ENCODE measurements around the gene FHIP2A. TPM values are rescaled to one million over a fixed set of nuclear protein-coding genes. Genes with fewer than 3 reads are reported as not detected.

The FHIP2A gene
- total RNA-seq, 1 donor: 49.6 TPM

DNA sequence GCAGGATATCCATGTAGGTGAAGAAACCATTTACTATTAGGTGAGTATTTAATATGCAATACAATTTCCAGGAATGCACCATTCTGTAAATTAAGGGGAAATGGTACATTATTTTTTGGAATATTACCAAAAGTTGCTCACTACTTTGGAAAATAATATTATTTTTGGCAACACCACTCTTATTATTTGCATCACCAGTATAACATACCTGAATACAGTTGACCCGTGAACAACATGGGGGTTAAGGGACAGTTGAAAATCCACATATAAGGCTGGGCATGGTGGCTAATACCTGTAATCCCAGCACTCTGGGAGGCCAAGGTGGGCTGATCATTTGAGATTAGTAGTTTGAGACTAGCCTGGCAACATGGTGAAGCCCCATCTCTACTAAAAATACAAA, 21.2 kb upstream of the FHIP2A start:
- TF ChIP-seq, protein P1, sequence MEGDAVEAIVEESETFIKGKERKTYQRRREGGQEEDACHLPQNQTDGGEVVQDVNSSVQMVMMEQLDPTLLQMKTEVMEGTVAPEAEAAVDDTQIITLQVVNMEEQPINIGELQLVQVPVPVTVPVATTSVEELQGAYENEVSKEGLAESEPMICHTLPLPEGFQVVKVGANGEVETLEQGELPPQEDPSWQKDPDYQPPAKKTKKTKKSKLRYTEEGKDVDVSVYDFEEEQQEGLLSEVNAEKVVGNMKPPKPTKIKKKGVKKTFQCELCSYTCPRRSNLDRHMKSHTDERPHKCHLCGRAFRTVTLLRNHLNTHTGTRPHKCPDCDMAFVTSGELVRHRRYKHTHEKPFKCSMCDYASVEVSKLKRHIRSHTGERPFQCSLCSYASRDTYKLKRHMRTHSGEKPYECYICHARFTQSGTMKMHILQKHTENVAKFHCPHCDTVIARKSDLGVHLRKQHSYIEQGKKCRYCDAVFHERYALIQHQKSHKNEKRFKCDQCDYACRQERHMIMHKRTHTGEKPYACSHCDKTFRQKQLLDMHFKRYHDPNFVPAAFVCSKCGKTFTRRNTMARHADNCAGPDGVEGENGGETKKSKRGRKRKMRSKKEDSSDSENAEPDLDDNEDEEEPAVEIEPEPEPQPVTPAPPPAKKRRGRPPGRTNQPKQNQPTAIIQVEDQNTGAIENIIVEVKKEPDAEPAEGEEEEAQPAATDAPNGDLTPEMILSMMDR (IDR thresholded peaks at IDR 0.05; ENCODE audit: extremely low read depth, low read depth, low read length): no peak
- no peak overlapping the region for H3K27ac ChIP-seq (ENCODE audit: low read depth, low read length)
- H3K9me3 ChIP-seq (ENCODE audit: low read depth, low read length): no peaks in the 10 kb centered on the region
- H3K4me1 ChIP-seq (ENCODE audit: insufficient read depth, low read length): peaks cover 2% of the 10 kb centered on the region
- DNase-seq (ENCODE audit: insufficient read length, low spot score, missing footprints): no peak
- H3K79me2 ChIP-seq (ENCODE audit: insufficient read depth, low read length): no peaks in the 10 kb centered on the region
- no peak overlapping the region for H2AFZ ChIP-seq (ENCODE audit: low read length)
- H3K36me3 ChIP-seq (ENCODE audit: insufficient read depth, low read length): no peaks in the 10 kb centered on the region
- no peaks in the 10 kb centered on the region for H4K20me1 ChIP-seq (ENCODE audit: insufficient read depth, low read length)
- H3K4me3 ChIP-seq (ENCODE audit: insufficient read depth, low read length): no peak overlapping the region
- H3K27me3 ChIP-seq (ENCODE audit: insufficient read depth, low read length): no peaks in the 10 kb centered on the region
- no peak overlapping the region for H3K4me2 ChIP-seq (ENCODE audit: insufficient read depth, low read length)

DNA sequence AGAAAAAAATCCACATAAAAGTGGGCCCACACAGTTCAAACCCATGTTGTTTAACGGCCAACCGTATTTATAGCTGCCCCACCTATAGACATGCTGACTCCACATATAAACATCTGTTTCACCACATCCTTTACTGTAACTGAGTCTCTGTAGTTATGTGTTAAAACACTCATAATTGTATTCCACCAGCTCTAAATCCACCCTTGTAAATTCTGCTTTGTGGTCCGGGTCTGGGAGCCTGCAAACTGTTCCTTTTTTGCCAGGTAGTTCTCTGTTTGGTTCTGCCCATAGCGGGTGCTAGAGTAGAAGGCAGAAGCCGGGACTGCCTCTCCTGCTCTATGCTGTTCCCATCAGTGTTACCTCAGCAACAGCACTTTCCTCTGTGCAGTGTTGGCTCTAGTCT, 20.2 kb upstream of the FHIP2A start:
- Histone ChIP-seq H4K20me1 (ENCODE audit: insufficient read depth, low read length) (no peaks in the 10 kb centered on the region), H3K79me2 (ENCODE audit: insufficient read depth, low read length) (no peaks in the 10 kb centered on the region), H3K4me2 (ENCODE audit: insufficient read depth, low read length) (no peak overlapping the region), H3K27me3 (ENCODE audit: insufficient read depth, low read length) (no peaks in the 10 kb centered on the region), H3K4me1 (ENCODE audit: insufficient read depth, low read length) (peaks cover 2% of the 10 kb centered on the region), H3K4me3 (ENCODE audit: insufficient read depth, low read length) (no peak overlapping the region), H3K9me3 (ENCODE audit: low read depth, low read length) (no peaks in the 10 kb centered on the region), H3K27ac (ENCODE audit: low read depth, low read length) (no peak overlapping the region), H3K36me3 (ENCODE audit: insufficient read depth, low read length) (no peaks in the 10 kb centered on the region), H2AFZ (ENCODE audit: low read length) (peak overlapping the region; percentile 29)
- TF ChIP-seq, protein P1 (IDR thresholded peaks at IDR 0.05; ENCODE audit: extremely low read depth, low read depth, low read length): no peak
- DNase-seq (ENCODE audit: insufficient read length, low spot score, missing footprints): no peak

DNA sequence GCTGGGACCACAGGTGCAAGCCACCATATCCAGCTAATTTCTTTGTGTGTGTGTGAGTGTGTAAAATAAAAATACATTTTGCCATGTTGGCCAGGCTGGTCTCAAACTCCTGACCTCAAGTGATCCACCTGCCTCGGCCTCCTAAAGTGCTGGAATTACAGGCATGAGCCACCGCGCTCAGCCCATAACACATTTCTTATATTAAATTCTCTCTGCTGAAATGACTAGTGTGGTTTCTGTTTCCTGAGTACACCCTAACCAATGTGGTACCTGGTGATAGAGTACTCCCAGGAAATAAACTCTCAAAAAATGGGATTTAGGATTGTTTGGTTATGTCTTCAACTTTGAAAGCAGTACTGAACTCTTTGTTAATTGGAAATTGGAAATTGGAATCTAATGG, 19.4 kb upstream of the FHIP2A start:
- H3K9me3 ChIP-seq (ENCODE audit: low read depth, low read length): no peaks in the 10 kb centered on the region
- no peak overlapping the region for H2AFZ ChIP-seq (ENCODE audit: low read length)
- H3K27me3 ChIP-seq (ENCODE audit: insufficient read depth, low read length): no peaks in the 10 kb centered on the region
- peaks cover 5% of the 10 kb centered on the region for H3K4me1 ChIP-seq (ENCODE audit: insufficient read depth, low read length)
- no peaks in the 10 kb centered on the region for H4K20me1 ChIP-seq (ENCODE audit: insufficient read depth, low read length)
- no peak overlapping the region for H3K4me3 ChIP-seq (ENCODE audit: insufficient read depth, low read length)
- H3K4me2 ChIP-seq (ENCODE audit: insufficient read depth, low read length): no peak overlapping the region
- no peaks in the 10 kb centered on the region for H3K36me3 ChIP-seq (ENCODE audit: insufficient read depth, low read length)
- TF ChIP-seq, protein P1 (IDR thresholded peaks at IDR 0.05; ENCODE audit: extremely low read depth, low read depth, low read length): no peak
- H3K79me2 ChIP-seq (ENCODE audit: insufficient read depth, low read length): no peaks in the 10 kb centered on the region
- no peak overlapping the region for H3K27ac ChIP-seq (ENCODE audit: low read depth, low read length)
- DNase-seq (ENCODE audit: insufficient read length, low spot score, missing footprints): no peak

DNA sequence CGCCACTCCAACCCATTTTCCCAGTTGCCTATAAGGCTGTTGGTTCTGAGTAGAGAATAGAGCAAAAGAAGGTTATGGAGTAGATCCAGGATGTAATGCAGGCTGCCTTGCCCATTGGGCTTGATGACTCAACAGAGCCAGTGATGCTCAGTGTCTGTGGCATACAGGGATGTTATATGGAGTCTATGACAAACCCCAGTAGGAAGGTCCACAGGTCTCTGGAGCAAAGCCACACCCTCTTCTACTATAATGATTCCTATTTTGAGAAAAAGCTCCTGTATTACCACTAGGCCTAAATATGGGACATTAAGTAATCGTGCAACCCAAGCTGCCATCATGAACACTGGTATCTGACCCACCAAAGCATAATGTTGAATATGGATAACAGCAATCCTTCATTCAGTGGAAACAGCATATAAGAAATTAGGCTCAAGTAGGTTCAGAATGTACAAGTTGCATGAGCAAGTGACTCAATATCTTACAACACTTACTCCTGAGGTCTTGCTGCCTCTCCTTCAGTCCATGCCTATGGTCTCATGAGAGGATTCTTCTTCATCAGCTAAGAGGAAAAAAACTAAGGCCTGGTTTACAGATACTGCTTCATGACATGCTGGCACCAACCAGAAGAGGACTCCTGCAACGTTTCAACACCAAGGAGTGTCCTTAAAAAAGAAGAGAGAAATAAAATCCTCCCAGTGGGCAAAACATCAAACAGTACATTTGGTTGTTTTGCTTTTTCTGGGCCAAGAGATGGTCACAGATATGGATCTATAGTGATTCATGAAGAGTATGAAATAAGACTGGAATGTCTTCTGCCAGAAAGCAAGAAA, 14.8 kb upstream of the FHIP2A start:
- Histone ChIP-seq H2AFZ (ENCODE audit: low read length) (no peak overlapping the region), H3K36me3 (ENCODE audit: insufficient read depth, low read length) (no peaks in the 10 kb centered on the region), H3K27ac (ENCODE audit: low read depth, low read length) (no peak overlapping the region), H3K79me2 (ENCODE audit: insufficient read depth, low read length) (no peaks in the 10 kb centered on the region), H3K4me2 (ENCODE audit: insufficient read depth, low read length) (no peak overlapping the region), H3K27me3 (ENCODE audit: insufficient read depth, low read length) (no peaks in the 10 kb centered on the region), H3K4me3 (ENCODE audit: insufficient read depth, low read length) (no peak overlapping the region), H3K9me3 (ENCODE audit: low read depth, low read length) (no peaks in the 10 kb centered on the region), H3K4me1 (ENCODE audit: insufficient read depth, low read length) (peaks cover 4% of the 10 kb centered on the region), H4K20me1 (ENCODE audit: insufficient read depth, low read length) (no peaks in the 10 kb centered on the region)
- TF ChIP-seq, protein P1 (IDR thresholded peaks at IDR 0.05; ENCODE audit: extremely low read depth, low read depth, low read length): no peak
- DNase-seq (ENCODE audit: insufficient read length, low spot score, missing footprints): peak; percentile 71
